ENCODE results near the gene DGAT2.

The DGAT2 gene

DNA sequence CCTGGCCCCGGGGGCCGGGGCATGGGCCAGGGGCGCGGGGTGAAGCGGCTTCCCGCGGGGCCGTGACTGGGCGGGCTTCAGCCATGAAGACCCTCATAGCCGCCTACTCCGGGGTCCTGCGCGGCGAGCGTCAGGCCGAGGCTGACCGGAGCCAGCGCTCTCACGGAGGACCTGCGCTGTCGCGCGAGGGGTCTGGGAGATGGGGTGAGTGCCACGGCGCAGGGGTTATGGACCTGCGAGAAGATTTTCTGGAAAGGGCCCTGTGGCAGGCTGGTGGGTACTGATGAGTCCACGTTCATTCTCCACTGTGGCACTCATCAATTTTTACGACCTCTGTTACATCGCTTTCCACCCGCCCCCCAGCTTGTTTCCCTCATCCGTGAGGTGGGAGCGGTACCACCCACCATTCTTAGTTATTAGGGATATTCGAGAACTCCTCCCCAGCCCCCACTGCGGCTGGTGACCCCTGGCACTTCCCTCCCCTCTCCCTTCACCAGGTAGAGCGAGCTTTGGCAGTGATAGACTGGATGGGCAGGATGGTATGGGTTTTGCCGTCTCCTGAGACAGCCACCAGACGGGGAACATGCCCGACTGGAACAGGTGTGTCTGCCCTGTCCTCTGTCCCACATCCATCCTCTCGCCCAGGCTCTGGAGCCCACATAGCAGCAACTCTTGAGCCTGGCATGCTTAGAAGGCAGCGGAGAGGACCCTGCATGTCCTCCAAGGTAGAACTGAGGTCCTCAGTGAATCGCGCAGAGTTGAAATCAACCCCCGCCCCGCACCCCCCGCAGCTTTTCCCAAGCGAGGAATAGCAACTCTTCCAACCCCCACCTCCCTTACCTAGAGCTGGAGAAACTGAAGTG is 562 bp downstream of the DGAT2 start:
- Histone ChIP-seq H3K9me3 (ENCODE audit: insufficient read depth, low read length) (no peaks in the 10 kb centered on the region), H3K4me3 (ENCODE audit: insufficient read depth, low read length, poor library complexity, severe bottlenecking) (peak overlapping the region; percentile 54), H2AFZ (ENCODE audit: low read depth, low read length, severe bottlenecking) (peak overlapping the region; percentile 79), H3K27ac (ENCODE audit: low read depth, low read length) (no peak overlapping the region), H3K9me2 (replicated peaks; ENCODE audit: insufficient read depth, low read length) (no peaks in the 10 kb centered on the region), H3K79me2 (ENCODE audit: insufficient read depth, low read length) (no peaks in the 10 kb centered on the region), H3F3A (ENCODE audit: insufficient read depth) (no peaks in the 10 kb centered on the region), H3K4me2 (ENCODE audit: low read depth, low read length, poor library complexity, severe bottlenecking) (peak overlapping the region; percentile 60), H3K27me3 (ENCODE audit: low read length) (no peaks in the 10 kb centered on the region), H3K36me3 (ENCODE audit: low read length) (no peaks in the 10 kb centered on the region), H3K9ac (ENCODE audit: low read length) (peak overlapping the region; percentile 58), H4K20me1 (ENCODE audit: low read depth, low read length) (no peaks in the 10 kb centered on the region)
- TF ChIP-seq, protein P1, sequence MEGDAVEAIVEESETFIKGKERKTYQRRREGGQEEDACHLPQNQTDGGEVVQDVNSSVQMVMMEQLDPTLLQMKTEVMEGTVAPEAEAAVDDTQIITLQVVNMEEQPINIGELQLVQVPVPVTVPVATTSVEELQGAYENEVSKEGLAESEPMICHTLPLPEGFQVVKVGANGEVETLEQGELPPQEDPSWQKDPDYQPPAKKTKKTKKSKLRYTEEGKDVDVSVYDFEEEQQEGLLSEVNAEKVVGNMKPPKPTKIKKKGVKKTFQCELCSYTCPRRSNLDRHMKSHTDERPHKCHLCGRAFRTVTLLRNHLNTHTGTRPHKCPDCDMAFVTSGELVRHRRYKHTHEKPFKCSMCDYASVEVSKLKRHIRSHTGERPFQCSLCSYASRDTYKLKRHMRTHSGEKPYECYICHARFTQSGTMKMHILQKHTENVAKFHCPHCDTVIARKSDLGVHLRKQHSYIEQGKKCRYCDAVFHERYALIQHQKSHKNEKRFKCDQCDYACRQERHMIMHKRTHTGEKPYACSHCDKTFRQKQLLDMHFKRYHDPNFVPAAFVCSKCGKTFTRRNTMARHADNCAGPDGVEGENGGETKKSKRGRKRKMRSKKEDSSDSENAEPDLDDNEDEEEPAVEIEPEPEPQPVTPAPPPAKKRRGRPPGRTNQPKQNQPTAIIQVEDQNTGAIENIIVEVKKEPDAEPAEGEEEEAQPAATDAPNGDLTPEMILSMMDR (IDR thresholded peaks at IDR 0.05; ENCODE audit: insufficient read depth, low read length, poor library complexity, severe bottlenecking) = no peak
- TF ChIP-seq EZH2phosphoT487 (conservative IDR thresholded peaks at IDR 0.05; ENCODE audit: low read length) = no peak

DNA sequence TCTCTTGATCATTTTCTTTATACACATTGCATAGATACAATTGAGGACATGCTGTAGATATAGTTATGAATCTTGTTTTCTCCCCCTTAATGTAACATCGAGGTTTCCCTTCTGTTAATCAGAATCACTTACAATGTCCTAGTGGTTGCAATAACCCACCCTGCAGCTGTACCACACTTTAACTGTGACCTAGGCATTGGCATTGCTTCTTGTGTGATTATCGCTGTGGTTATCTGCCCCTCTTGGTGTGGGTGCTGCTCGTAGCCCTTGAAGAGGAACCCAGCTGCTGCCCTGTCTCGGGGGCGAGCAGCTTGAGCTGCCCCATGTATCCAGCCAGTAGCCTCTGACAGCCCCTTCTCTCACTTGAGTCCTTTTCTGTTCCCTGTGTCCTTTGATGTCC is 1.5 kb downstream of the DGAT2 start:
- H3K27me3 ChIP-seq (ENCODE audit: low read length) = no peaks in the 10 kb centered on the region
- no peak overlapping the region for H3K9ac ChIP-seq (ENCODE audit: low read length)
- H3K9me3 ChIP-seq (ENCODE audit: insufficient read depth, low read length) = no peaks in the 10 kb centered on the region
- H3K79me2 ChIP-seq (ENCODE audit: insufficient read depth, low read length) = no peaks in the 10 kb centered on the region
- H3K36me3 ChIP-seq (ENCODE audit: low read length) = no peaks in the 10 kb centered on the region
- H2AFZ ChIP-seq (ENCODE audit: low read depth, low read length, severe bottlenecking) = no peak overlapping the region
- H4K20me1 ChIP-seq (ENCODE audit: low read depth, low read length) = no peaks in the 10 kb centered on the region
- TF ChIP-seq, protein P1 (IDR thresholded peaks at IDR 0.05; ENCODE audit: insufficient read depth, low read length, poor library complexity, severe bottlenecking) = no peak
- no peak for TF ChIP-seq EZH2phosphoT487 (conservative IDR thresholded peaks at IDR 0.05; ENCODE audit: low read length)
- no peaks in the 10 kb centered on the region for H3F3A ChIP-seq (ENCODE audit: insufficient read depth)
- H3K27ac ChIP-seq (ENCODE audit: low read depth, low read length) = no peak overlapping the region
- no peak overlapping the region for H3K4me3 ChIP-seq (ENCODE audit: insufficient read depth, low read length, poor library complexity, severe bottlenecking)
- no peaks in the 10 kb centered on the region for H3K9me2 ChIP-seq (replicated peaks; ENCODE audit: insufficient read depth, low read length)
- peak overlapping the region; percentile 60 for H3K4me2 ChIP-seq (ENCODE audit: low read depth, low read length, poor library complexity, severe bottlenecking)

DNA sequence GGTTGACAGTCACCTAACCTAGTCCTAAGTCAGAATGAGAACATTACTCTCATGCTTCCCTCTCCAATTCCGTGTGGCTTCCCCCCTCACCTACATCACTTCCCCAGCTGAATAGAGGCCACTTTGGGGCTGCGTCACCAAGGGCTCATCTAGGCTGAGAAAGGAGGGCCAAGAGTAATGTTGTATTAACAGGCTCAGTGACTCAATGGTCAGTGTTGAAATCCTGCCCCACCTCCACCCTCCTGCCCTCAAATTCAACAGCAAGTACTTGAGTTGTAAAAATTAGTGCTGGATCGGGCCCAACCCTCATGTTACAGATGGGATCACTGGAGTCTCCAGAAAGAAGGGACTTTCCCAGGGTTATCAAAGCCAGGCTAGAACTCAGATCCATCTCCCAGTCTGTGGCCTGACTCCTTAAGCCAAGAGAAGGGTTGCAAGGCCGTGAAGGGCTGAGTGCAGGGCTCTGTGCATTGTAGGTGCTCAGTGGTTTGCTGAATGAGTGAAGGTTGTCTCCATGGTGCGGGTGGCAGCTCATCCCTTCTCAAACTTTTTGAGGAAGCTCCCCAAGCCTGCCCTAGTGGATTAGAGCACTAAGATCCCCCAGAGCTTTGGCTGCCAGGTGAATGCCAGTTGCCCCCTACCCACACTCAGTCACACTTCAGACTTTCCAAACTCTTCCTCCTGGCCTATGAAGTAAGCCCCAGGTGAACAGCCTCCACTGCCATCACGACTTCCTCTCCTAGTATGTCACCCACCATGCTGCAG is 3.2 kb downstream of the DGAT2 start:
- no peaks in the 10 kb centered on the region for H3K27me3 ChIP-seq (ENCODE audit: low read length)

More for the DNA sequence above, 3.2 kb downstream of the DGAT2 start:
- Histone ChIP-seq H3K79me2 (ENCODE audit: insufficient read depth, low read length) (no peaks in the 10 kb centered on the region), H3K27ac (ENCODE audit: low read depth, low read length) (no peak overlapping the region), H3K36me3 (ENCODE audit: low read length) (no peaks in the 10 kb centered on the region), H3K9me2 (replicated peaks; ENCODE audit: insufficient read depth, low read length) (no peaks in the 10 kb centered on the region), H3K9me3 (ENCODE audit: insufficient read depth, low read length) (no peaks in the 10 kb centered on the region), H2AFZ (ENCODE audit: low read depth, low read length, severe bottlenecking) (no peak overlapping the region), H3F3A (ENCODE audit: insufficient read depth) (no peaks in the 10 kb centered on the region), H4K20me1 (ENCODE audit: low read depth, low read length) (no peaks in the 10 kb centered on the region), H3K9ac (ENCODE audit: low read length) (no peak overlapping the region), H3K4me3 (ENCODE audit: insufficient read depth, low read length, poor library complexity, severe bottlenecking) (no peak overlapping the region), H3K4me2 (ENCODE audit: low read depth, low read length, poor library complexity, severe bottlenecking) (no peak overlapping the region)
- TF ChIP-seq EZH2phosphoT487 (conservative IDR thresholded peaks at IDR 0.05; ENCODE audit: low read length) = no peak
- TF ChIP-seq, protein P1 (IDR thresholded peaks at IDR 0.05; ENCODE audit: insufficient read depth, low read length, poor library complexity, severe bottlenecking) = no peak

Data from SU-DHL-6 (cell line).